PC-3 (cell line): ENCODE results near the gene ELP5. TPM values are rescaled to one million over a fixed set of nuclear protein-coding genes. Genes with fewer than 3 reads are reported as not detected.

Experiments
- ATAC-seq: fragments of 200-7000 bp; cut with Tn5 transposase; 2 replicates; pipeline ENCODE4 v1.9.1; 2020; ENCODE audit warnings: mild to moderate bottlenecking, moderate library complexity
- BruUV-seq: library from RNA; stranded (reverse); fragments of 400-500 nt; replicated peaks from 2 replicates; lab custom pipeline; 2021; lab: Mats Ljungman, UMichigan
- CTCF ChIA-PET: fragments of 300-600 bp; sonication (Branson Sonifier 250); formaldehyde crosslinking; loops from one replicate; lab custom pipeline; 2022; ENCODE audit warnings: antibody characterized with exemption; lab: Charles Lee
- POLR2A ChIA-PET: fragments of 300-600 bp; sonication (Branson Sonifier 250); formaldehyde crosslinking; loops from one replicate; lab custom pipeline; 2022; ENCODE audit warnings: antibody characterized with exemption; ENCODE audit not compliant: unreplicated experiment; lab: Charles Lee
- DNase-seq: peaks from one replicate; pipeline ENCODE4 v3.0.0-alpha.2; 2015
- H2AFZ ChIP-seq: fragments of 300-600 bp; sonication (generic); 2 replicates; pipeline ENCODE4 v1.6.0; 2016; ENCODE audit warnings: antibody characterized with exemption, low read length
- H3F3A ChIP-seq: fragments of 300-600 bp; sonication (generic); one replicate; pipeline ENCODE4 v1.6.0; 2017; ENCODE audit warnings: antibody characterized with exemption, low read length, control low read depth, mild to moderate bottlenecking; ENCODE audit not compliant: unreplicated experiment
- H3K27ac ChIP-seq: fragments of 300-600 bp; sonication (generic); 2 replicates; pipeline ENCODE4 v1.5.1; 2016; ENCODE audit warnings: mild to moderate bottlenecking, low read length
- H3K27me3 ChIP-seq: fragments of 300-600 bp; sonication (generic); 2 replicates; pipeline ENCODE4 v1.6.1; 2016; ENCODE audit warnings: low read length, mixed read lengths
- H3K36me3 ChIP-seq: fragments of 300-600 bp; sonication (generic); 2 replicates; pipeline ENCODE4 v1.6.1; 2016; ENCODE audit warnings: low read depth, mixed run types, low read length, mixed read lengths
- H3K4me1 ChIP-seq: fragments of 300-600 bp; sonication (generic); 2 replicates; pipeline ENCODE4 v1.5.1; 2016; ENCODE audit warnings: low read length; ENCODE audit not compliant: insufficient read depth
- H3K4me2 ChIP-seq: fragments of 300-600 bp; sonication (generic); 2 replicates; pipeline ENCODE4 v1.6.0; 2016; ENCODE audit warnings: low read length
- H3K4me3 ChIP-seq: fragments of 300-600 bp; sonication (generic); 2 replicates; pipeline ENCODE4 v1.5.1; 2016; ENCODE audit warnings: mild to moderate bottlenecking, low read length, mixed read lengths
- H3K79me2 ChIP-seq: fragments of 300-600 bp; sonication (generic); 2 replicates; pipeline ENCODE4 v1.6.1; 2017; ENCODE audit warnings: low read length, mixed read lengths
- H3K9ac ChIP-seq: fragments of 300-600 bp; sonication (generic); 2 replicates; pipeline ENCODE4 v1.6.0; 2016; ENCODE audit warnings: mild to moderate bottlenecking, low read length
- H3K9me2 ChIP-seq: fragments of 300-600 bp; sonication (generic); replicated peaks from 2 replicates; pipeline ENCODE4 v1.6.1; 2016; ENCODE audit warnings: mixed run types, low read length, mixed read lengths
- H3K9me3 ChIP-seq: fragments of 300-600 bp; sonication (generic); 2 replicates; pipeline ENCODE4 v1.6.1; 2016; ENCODE audit warnings: low read length, mixed read lengths
- H4K20me1 ChIP-seq: fragments of 300-600 bp; sonication (generic); 2 replicates; pipeline ENCODE4 v1.6.1; 2016; ENCODE audit warnings: low read length, mixed read lengths
- CTCF ChIP-seq: fragments of 300-600 bp; sonication (generic); conservative IDR thresholded peaks from 2 replicates; pipeline ENCODE4 v1.5.1; 2017; ENCODE audit warnings: antibody characterized with exemption, low read depth, mild to moderate bottlenecking, low read length
- EZH2 ChIP-seq: fragments of 300-600 bp; sonication (generic); IDR thresholded peaks from one replicate; pipeline ENCODE4 v1.6.1; 2017; ENCODE audit warnings: antibody characterized with exemption, mild to moderate bottlenecking, low read length; ENCODE audit not compliant: unreplicated experiment
- EZH2phosphoT487 ChIP-seq: fragments of 300-600 bp; sonication (generic); IDR thresholded peaks from 2 replicates; pipeline ENCODE4 v1.6.1; 2018; ENCODE audit warnings: mild to moderate bottlenecking, antibody characterized with exemption, low read length, borderline replicate concordance
- intact Hi-C: fragments of 100-400 bp; cut with micrococcal nuclease; formaldehyde crosslinking; loops from 2 replicates; pipeline ENCODE4 v1.9.0; 2023
- total RNA-seq: library from RNA; depleted of rRNA; stranded (reverse); fragments of >200 nt; gene quantifications from 2 replicates; pipeline ENCODE4 v1.2.3, GENCODE V29; 2014

ELP5 gene
- total RNA-seq, 1 experiment from 2014 or later: 67.5 TPM

GRCh38 chr17:7207120-7208001, 44.7 kb upstream of the ELP5 start:
- Histone ChIP-seq H3K4me3 (no peak overlapping the region), H3K9me2 (no peaks in the 10 kb centered on the region), H4K20me1 (no peaks in the 10 kb centered on the region), H3K9me3 (no peaks in the 10 kb centered on the region), H3K79me2 (peaks cover 6% of the 10 kb centered on the region), H3F3A (no peaks in the 10 kb centered on the region), H3K27ac (no peak overlapping the region), H2AFZ (no peak overlapping the region), H3K4me1 (no peaks in the 10 kb centered on the region), H3K9ac (no peak overlapping the region), H3K36me3 (no peaks in the 10 kb centered on the region), H3K27me3 (no peaks in the 10 kb centered on the region), H3K4me2 (no peak overlapping the region)
- ATAC-seq: no peak
- ChIA-PET POLR2A (no interaction called here), CTCF (interaction anchor here (0.6 kb wide), 1 partner anchor 35 kb away, joined by 3 read pairs; the partner anchor contains the start of gene GABARAP)
- no TSS peak for BruUV-seq
- TF ChIP-seq EZH2phosphoT487: no peak
- no peak for DNase-seq
- intact Hi-C loops: no loop called here

DNA sequence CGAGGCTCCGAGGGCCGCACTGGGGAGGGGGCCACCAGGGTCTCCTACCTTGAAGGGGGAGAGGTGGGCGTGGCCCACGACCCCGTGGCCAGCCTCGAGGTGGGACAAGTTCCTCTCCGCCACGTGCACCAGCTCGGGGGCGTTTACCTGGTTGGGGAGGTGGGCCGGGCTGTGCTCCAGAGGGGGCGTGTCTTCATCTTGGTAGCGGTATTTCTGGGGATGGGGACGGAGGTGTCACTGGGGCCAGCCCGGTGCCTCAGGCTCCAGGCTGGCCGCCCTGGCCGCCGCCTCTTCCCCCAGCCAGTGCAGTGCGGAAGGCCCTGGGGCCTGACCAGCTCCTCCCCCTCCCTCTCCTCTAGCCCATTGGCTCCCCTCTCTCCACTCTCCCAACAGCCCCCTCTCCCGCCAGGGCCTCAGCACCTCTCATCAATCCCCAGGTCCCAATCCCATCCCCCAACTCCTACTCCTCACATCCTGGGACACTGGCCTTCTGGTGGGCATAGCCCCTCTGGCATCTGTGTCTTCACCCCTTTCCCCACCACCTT, 43.9 kb upstream of the ELP5 start:
- CTCF ChIA-PET: no interaction called here
- Histone ChIP-seq H2AFZ (no peak overlapping the region), H3K27me3 (no peaks in the 10 kb centered on the region), H3F3A (no peaks in the 10 kb centered on the region), H3K36me3 (no peaks in the 10 kb centered on the region), H4K20me1 (no peaks in the 10 kb centered on the region), H3K9ac (no peak overlapping the region), H3K4me2 (no peak overlapping the region), H3K4me1 (no peaks in the 10 kb centered on the region), H3K4me3 (no peak overlapping the region), H3K79me2 (peaks cover 7% of the 10 kb centered on the region), H3K9me2 (no peaks in the 10 kb centered on the region), H3K9me3 (no peaks in the 10 kb centered on the region), H3K27ac (no peak overlapping the region)
- no peak for ATAC-seq
- intact Hi-C loops: no loop called here
- BruUV-seq: no TSS peak
- TF ChIP-seq CTCF (no peak), EZH2phosphoT487 (no peak), EZH2 (no peak)
- POLR2A ChIA-PET: no interaction called here
- DNase-seq: no peak

DNA sequence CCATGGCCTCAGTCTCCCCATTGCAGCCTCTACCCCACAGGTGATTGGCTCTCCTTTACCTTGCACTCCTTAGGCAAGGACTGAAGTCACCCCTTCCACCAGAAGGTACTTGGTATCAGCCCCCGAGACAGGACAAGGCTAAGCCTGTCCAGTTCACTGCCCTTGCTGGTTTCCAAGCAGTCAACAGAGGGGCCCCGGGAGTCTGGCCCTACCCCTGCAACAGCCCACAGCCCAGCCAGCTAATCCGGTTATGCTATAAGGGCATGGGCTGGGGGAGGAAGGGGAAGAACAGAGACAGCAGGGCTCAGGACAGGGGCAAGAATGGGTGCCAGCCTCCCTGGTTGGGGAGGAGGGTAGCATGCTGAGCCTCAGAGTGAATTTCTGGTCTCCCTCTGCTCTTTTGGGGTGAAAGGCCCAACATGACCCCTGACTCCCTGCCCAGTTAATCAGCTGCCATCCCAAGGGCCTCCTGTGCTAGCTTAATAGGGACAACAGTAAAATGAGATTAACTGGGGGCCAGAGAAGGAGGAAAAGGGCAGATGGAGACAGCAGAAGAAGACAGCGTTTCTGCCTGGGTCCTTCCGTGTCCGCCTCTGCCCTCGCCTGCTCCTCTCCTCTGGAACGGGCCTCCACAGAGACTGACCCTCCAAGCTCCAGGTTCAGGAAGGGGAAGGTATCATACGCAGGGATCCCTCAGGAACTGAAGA, 43.1 kb upstream of the ELP5 start:
- peaks cover 15% of the 10 kb centered on the region for H3K79me2 ChIP-seq
- H3K27ac ChIP-seq: no peak overlapping the region
- no peak overlapping the region for H3K4me3 ChIP-seq
- BruUV-seq: no TSS peak
- no peaks in the 10 kb centered on the region for H3K27me3 ChIP-seq
- no peak for DNase-seq
- intact Hi-C loops: no loop called here
- no peak for TF ChIP-seq EZH2phosphoT487
- TF ChIP-seq EZH2: no peak
- no peak for TF ChIP-seq CTCF
- no peaks in the 10 kb centered on the region for H3K36me3 ChIP-seq
- no peak for ATAC-seq
- no peaks in the 10 kb centered on the region for H4K20me1 ChIP-seq
- H3F3A ChIP-seq: no peaks in the 10 kb centered on the region
- H3K9me3 ChIP-seq: no peaks in the 10 kb centered on the region
- CTCF ChIA-PET: no interaction called here
- H2AFZ ChIP-seq: no peak overlapping the region
- POLR2A ChIA-PET: no interaction called here
- H3K9me2 ChIP-seq: no peaks in the 10 kb centered on the region
- no peak overlapping the region for H3K9ac ChIP-seq
- H3K4me1 ChIP-seq: no peaks in the 10 kb centered on the region; the same call in 1 of the 2 replicates
- H3K4me2 ChIP-seq: no peak overlapping the region
